ENCODE measurements around the gene DNALI1.

The DNALI1 gene

DNA sequence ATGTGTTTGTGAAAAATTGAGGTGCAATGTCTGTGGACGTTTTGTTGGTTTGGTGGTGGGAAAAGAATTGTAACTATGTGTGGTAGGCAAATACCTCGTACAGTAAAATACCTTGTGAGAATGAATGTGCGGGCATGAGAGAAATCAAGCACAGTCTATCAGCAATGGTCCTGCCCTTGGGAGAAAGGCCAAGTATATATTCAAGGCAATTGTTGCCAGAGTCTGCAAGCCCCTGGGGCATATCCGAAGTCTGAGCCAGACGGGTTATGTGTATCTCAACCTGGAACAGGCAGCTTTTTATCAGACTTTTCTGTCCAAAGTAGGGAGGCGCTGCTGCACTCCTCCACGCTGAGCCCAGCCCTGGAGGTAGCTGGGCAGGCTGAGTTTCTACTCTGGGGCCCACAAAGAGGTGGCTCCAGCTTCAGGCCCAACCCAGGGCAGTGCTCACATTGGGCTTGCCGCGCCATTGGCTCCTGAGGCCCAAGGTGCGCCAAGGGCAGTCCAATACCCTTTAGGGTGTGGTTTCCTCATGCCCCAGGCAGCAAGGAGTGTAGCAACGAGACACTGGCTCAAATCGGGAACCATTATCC, 48.4 kb downstream of the DNALI1 start:
- no peak for DNase-seq
- no peak overlapping the region for H3K4me3 ChIP-seq (ENCODE audit: low read depth, low read length)
- H3K9me3 ChIP-seq (ENCODE audit: severe bottlenecking), result no peaks in the 10 kb centered on the region

DNA sequence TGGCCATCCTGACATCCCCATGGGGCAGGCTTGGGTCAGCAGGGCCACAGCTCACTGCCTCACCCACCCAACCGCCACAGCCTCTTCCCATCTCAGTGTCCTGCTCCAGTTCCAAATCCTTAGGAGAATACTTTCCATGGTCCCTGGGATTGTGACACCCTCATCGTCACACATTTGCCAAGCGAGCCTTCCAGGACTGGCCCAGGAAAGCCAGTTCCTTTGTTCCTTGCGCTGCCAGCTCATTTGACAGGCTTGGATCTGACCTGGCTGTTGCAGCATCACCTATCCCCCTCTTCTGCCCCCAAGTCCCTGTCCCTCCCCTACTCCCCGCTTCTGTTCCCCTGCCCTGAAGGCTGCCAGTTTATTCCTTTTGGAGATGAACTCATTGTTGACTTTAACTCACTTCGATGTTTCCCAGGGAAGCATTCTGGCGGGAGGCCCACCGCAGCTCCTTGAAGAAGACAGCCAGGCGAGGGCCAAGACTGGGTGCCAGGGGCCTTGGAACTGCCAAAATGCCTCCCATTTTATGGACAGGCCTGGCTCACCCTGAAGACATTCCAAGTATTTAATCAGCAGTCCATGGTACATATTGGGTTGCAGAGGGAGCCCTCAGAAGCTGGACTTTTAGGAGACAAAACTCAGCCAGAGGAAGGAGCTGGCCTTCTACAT, 49.2 kb downstream of the DNALI1 start:
- Histone ChIP-seq H3K9me3 (ENCODE audit: severe bottlenecking) (no peaks in the 10 kb centered on the region), H3K27ac (no peak overlapping the region), H3K27me3 (ENCODE audit: insufficient read depth, low read depth, severe bottlenecking) (no peaks in the 10 kb centered on the region), H3K36me3 (no peaks in the 10 kb centered on the region), H3K4me3 (ENCODE audit: low read depth, low read length) (no peak overlapping the region)
- no peak for DNase-seq
- TF ChIP-seq CTCF (IDR thresholded peaks at IDR 0.05; ENCODE audit: low read depth, low read length), result no peak

More for the DNA sequence above, 48.4 kb downstream of the DNALI1 start:
- Histone ChIP-seq H3K27me3 (ENCODE audit: insufficient read depth, low read depth, severe bottlenecking) (no peaks in the 10 kb centered on the region), H3K27ac (no peak overlapping the region), H3K36me3 (no peaks in the 10 kb centered on the region)
- TF ChIP-seq CTCF (IDR thresholded peaks at IDR 0.05; ENCODE audit: low read depth, low read length), result no peak

GRCh38 chr1:37606481-37607263, 49.9 kb downstream of the DNALI1 start:
- no peak for TF ChIP-seq CTCF (IDR thresholded peaks at IDR 0.05; ENCODE audit: low read depth, low read length)
- H3K9me3 ChIP-seq (ENCODE audit: severe bottlenecking), result no peaks in the 10 kb centered on the region
- no peak overlapping the region for H3K27ac ChIP-seq
- no peaks in the 10 kb centered on the region for H3K36me3 ChIP-seq
- no peak for DNase-seq
- no peaks in the 10 kb centered on the region for H3K27me3 ChIP-seq (ENCODE audit: insufficient read depth, low read depth, severe bottlenecking)
- no peak overlapping the region for H3K4me3 ChIP-seq (ENCODE audit: low read depth, low read length)

DNA sequence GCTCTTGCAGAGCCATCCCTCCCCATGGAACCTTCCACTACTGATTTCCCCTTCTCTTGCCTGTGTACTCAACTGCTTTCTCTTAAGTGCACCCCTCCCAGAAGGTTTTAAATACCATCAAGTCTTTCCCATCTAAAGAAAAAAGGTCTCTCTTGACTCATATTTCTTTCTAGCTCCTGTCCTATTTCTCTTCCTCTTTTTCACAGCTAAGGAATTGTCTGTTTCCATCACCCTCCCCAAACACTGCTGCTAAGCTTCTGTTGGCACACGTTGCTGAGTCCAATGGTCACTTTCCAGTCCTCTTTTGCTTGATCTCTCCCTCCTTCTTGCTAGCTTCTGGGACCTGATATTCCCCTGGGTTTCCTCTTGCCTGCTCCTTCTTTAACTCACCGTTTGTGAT, 52.3 kb downstream of the DNALI1 start:
- Histone ChIP-seq H3K36me3 (peaks cover 19% of the 10 kb centered on the region), H3K4me3 (ENCODE audit: low read depth, low read length) (no peak overlapping the region), H3K27ac (no peak overlapping the region), H3K9me3 (ENCODE audit: severe bottlenecking) (no peaks in the 10 kb centered on the region), H3K27me3 (ENCODE audit: insufficient read depth, low read depth, severe bottlenecking) (no peaks in the 10 kb centered on the region)
- DNase-seq, result no peak
- no peak for TF ChIP-seq CTCF (IDR thresholded peaks at IDR 0.05; ENCODE audit: low read depth, low read length)

- Histone ChIP-seq H3K27me3 (ENCODE audit: insufficient read depth, low read depth, severe bottlenecking) (no peaks in the 10 kb centered on the region), H3K9me3 (ENCODE audit: severe bottlenecking) (no peaks in the 10 kb centered on the region), H3K27ac (no peak overlapping the region), H3K4me3 (ENCODE audit: low read depth, low read length) (no peak overlapping the region), H3K36me3 (peaks cover 25% of the 10 kb centered on the region)
- no peak for DNase-seq
- no peak for TF ChIP-seq CTCF (IDR thresholded peaks at IDR 0.05; ENCODE audit: low read depth, low read length)
These were observed 53.3 kb downstream of the DNALI1 start for GRCh38 chr1:37609994-37610393.
